Uterus (tissue), 2 donors: ENCODE measurements around the gene IGSF23.
"Not testable (repeated sequence)": the region's sequence is repeated elsewhere in the genome, so short reads cannot be mapped to it uniquely, and the experiment has no call there.

Source experiments
- POLR2A ChIP-seq, 2 donors: fragments of 450-650 bp; IDR thresholded peaks; one replicate each; pipeline ENCODE4 v1.6.1; 2016; ENCODE audit warnings: antibody characterized with exemption in 2 of 2, mild to moderate bottlenecking in 1 of 2, moderate library complexity in 1 of 2
- TF ChIP-seq, protein P1 (sequence below), 4 experiments: fragments of 200-600 bp in 2 of 4; fragments of 450-650 bp in 2 of 4; sonication (generic) in 2 of 4; IDR thresholded peaks; one replicate each; pipeline ENCODE4 v1.5.1; 2016 to 2019; ENCODE audit warnings: antibody characterized with exemption in 4 of 4, mild to moderate bottlenecking in 2 of 4, moderate library complexity in 1 of 4

DNA sequence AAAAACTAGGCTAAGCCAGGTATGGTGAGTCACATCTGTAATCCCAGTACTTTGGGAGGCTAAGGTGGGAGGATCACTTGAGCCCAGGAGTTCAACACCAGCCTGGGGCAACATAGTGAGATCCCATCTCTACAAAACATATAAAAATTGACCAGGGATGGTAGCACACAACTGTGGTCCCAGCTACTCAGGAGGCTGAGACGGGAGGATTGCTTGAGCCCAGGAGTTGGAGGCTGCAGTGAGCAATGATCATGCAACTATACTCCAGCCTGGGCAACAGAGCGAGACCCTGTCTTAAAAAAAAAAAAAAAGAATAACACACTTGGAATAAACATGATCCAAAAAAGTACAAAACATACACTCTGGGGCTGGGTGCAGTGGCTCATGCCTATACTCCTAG, 56.7 kb downstream of the IGSF23 start:
- not testable (repeated sequence) for TF ChIP-seq POLR2A (IDR thresholded peaks at IDR 0.05)
- TF ChIP-seq, protein P1, sequence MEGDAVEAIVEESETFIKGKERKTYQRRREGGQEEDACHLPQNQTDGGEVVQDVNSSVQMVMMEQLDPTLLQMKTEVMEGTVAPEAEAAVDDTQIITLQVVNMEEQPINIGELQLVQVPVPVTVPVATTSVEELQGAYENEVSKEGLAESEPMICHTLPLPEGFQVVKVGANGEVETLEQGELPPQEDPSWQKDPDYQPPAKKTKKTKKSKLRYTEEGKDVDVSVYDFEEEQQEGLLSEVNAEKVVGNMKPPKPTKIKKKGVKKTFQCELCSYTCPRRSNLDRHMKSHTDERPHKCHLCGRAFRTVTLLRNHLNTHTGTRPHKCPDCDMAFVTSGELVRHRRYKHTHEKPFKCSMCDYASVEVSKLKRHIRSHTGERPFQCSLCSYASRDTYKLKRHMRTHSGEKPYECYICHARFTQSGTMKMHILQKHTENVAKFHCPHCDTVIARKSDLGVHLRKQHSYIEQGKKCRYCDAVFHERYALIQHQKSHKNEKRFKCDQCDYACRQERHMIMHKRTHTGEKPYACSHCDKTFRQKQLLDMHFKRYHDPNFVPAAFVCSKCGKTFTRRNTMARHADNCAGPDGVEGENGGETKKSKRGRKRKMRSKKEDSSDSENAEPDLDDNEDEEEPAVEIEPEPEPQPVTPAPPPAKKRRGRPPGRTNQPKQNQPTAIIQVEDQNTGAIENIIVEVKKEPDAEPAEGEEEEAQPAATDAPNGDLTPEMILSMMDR (IDR thresholded peaks at IDR 0.05) = not testable (repeated sequence)
